ENCODE results near the gene FAM240A.
"Not testable (repeated sequence)": the region's sequence is repeated elsewhere in the genome, so short reads cannot be mapped to it uniquely, and the experiment has no call there.

The FAM240A gene

DNA sequence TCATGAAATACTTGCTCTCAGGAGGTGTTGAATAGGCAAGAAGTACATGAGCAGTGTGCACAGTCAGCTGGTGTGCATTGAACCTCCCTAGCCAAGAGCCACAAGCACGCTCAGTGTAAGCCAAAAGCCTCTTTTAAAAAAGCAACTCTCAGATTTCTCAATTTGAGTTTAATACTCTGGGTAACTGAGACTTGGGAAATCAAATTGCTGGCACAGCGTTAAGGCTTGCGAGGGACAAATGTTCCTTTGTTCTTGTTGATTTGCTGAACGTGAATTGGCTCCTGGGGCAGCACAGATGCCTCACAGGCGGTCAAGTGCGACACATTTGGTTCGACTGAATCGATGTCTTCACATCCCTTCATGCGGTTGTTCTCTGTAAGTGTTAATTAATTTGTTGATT is at the start of gene FAM240A:
Gene FAM240A (plus strand): TSS at position 202 of the 400 bp plus-strand sequence. CDS start 159 bp downstream, at position 361.
- DNase-seq, result no peak

DNA sequence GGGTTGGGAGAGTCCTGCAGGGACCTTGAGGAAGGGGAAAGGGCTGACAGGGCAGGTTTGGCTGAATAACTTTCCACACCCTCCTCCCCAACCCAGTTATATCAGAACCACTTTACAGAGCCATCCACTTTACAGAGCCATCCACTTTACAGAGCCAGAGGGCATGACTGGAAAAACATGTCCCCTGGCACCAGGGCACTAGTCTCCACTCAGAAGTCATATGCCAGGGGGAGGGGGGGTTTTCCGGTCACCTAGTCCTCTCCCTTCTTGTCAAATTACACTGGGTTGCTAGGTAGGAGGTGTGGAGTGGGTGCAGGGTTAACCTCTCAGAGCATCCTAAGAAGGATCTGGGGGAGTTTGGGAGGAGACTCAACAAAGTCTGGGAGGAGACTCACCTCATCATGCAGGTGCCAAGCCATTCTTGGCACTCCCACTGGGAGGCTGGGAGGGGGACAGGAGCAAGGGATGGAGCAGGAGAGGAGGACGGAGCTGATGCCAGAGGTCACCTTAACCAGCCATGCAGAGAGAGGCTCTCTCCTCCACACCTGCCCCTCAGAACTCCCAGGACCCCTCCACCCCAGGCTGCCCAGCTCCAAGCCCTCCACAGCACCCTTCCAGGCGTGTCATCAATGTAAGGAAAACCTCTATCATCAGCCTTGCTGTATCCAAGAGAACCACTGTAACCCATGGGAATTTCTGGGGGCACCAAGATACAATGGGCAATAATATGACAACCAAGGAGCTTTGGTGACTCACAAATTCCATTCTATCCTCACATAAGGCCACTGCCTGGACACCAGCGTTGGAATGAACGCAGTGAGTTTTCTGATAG is 47.9 kb upstream of the FAM240A start:
- no peak for DNase-seq

DNA sequence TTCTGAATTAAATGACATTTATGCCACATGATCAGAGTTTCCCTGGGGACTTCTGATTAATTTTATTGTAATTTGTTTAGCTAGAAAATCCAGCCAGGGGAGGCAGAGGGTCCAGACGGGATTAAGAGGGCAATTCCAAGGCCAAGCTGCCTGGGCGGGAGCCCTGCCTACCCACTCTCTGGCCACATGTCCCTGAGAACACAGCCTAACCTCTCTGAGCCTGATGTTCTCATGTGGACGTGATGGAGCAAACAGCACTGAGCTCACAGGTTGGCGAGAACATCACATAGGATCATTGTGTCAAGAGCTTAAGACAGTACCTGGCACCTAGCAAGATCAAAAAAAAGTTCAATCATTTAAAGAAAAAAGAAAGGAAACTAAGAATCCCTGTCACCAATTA is 47.2 kb upstream of the FAM240A start:
- DNase-seq, result no peak

GRCh38 chr3:46565607-46566039 is 46.7 kb upstream of the FAM240A start:
- no peak for DNase-seq

DNA sequence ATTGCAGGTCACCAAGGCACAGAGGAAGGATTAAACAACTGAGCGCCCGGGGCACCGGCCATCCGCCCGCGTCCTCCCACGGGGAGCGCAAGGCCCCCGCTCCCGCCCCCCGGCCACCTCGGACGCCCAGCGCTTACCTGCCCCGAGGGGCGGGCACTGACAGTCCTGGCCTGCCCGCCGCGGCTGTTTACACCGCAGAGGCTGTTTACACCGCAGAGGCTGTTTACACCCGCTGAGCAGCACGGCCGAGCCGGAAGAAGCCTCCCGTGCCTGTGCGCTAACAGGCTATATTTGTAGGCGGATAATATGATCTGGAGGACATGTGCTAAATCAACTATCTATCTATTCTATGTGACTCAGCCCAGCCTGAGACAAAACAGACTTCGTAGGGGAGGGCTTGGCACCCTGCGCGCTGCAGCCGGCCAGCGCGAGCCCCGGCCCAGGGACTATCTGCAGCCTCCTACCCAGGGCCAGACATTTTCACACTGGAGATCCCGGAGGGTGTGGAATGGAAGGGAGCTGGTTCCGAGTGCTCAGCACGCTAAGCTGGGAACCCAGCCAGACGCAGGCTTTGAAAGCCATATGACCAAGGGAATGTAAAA is 46.2 kb upstream of the FAM240A start, which contains the start of gene LRRC2:
Gene LRRC2 (minus strand): TSS at position 263 of the 602 bp plus-strand sequence. CDS start 14,711 bp downstream, outside the sequence.
- DNase-seq, result no peak

GRCh38 chr3:46571684-46572083 is 40.6 kb upstream of the FAM240A start:
- no peak for DNase-seq

DNA sequence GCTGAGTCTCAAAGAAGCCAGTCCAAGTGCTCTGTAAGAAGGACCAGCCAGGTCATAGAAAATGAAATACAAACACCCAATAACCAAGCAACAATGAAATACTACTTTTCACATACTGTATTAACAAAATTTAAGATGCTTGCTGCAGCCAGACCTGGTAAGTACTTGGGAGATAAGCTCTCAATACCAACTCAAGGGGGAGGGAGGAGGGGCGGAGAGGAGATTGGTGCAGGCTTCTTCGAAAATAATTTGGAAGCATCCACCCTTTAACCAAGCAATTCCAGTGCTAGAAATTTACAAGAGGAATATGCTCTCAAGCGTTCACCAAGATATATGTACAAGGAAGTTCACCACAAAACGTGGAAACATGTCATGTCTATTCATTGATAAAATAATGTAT is 38.6 kb upstream of the FAM240A start:
- DNase-seq, result no peak

- no peak for DNase-seq
Observed at GRCh38 chr3:46574243-46574646, 38.1 kb upstream of the FAM240A start.

- DNase-seq, result no peak
Observed at GRCh38 chr3:46574881-46575576, 37.3 kb upstream of the FAM240A start.

GRCh38 chr3:46575577-46576222 is 36.6 kb upstream of the FAM240A start:
- DNase-seq, result no peak

DNA sequence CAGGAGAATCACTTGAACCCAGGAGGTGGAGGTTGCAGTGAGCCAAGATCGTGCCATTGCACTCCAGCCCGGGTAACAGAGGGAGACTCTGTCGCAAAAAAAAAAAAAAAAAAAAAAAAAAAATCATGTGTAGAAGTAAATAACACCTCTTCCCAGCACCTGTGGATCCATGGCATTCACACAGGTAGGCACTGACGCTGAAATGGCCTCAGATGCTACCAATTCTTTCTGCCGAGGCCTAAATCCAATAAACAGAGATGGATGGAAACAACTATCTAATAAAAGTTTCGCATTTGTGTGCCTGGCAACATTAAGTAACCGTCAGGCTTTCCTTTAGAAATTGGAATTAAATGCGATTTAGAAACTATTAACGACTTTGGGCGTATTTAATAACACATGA is 35.9 kb upstream of the FAM240A start:
- no peak for DNase-seq

- no peak for DNase-seq
Observed at GRCh38 chr3:46576879-46577278, 35.4 kb upstream of the FAM240A start.

- DNase-seq, result not testable (repeated sequence)
Observed at GRCh38 chr3:46577580-46578249, 34.6 kb upstream of the FAM240A start.

DNA sequence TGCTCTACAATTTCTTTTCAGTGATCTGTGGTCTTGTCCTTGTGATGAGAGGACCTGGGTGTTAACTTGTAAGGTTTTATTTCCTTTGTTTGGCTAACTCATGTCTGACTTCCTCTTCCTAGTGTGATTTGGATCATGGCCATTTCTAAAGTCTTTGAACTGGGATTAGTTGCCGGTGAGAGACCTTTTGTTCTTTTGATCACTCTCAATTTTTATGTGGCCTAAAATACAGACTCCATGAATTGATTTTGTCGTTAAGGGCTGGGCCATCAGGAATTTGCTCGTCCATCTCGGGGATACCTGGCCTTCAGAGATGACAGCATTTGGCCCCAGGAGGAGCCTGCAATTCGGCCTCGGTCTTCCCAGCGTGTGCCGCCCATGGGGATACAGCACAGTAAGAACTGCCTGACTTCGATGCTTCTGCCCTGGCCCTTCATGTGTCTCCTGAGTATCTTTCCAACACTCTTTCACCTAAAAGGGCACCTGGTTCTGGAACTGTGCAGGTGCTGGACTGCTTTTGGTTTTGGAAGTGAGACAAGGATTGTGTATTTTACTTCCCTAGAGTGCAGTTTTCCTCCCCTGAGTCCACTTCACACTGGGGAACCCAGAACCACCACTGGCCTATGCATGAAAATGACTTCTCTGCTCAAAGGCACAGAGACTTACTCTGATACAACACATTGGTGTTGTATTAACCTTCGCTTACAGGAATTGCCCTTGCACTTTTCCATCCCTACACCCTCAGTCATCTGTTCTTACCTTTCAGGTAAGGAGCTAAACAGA is 33.2 kb upstream of the FAM240A start:
- no peak for DNase-seq

DNA sequence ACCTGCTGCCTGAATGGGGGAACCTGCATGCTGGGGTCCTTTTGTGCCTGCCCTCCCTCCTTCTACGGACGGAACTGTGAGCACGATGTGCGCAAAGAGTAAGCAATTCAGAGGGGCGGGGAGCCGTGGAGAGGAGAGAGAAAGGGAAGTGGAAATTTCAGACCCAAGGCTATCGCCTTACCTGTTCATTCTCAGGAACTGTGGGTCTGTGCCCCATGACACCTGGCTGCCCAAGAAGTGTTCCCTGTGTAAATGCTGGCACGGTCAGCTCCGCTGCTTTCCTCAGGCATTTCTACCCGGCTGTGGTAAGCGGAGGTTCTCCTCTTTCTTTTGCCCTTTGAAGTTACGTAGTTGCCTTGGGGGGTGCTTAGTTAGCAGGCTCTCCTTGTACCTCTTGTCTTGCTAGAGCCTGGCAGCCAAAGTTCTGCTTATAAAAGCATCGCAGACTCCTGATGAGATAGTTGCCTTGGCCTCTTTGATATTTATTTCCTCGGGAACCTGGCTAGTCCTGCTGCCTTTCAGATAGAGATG is 32.5 kb upstream of the FAM240A start:
- no peak for DNase-seq

- no peak for DNase-seq
Observed at GRCh38 chr3:46580675-46581074, 31.6 kb upstream of the FAM240A start.

DNA sequence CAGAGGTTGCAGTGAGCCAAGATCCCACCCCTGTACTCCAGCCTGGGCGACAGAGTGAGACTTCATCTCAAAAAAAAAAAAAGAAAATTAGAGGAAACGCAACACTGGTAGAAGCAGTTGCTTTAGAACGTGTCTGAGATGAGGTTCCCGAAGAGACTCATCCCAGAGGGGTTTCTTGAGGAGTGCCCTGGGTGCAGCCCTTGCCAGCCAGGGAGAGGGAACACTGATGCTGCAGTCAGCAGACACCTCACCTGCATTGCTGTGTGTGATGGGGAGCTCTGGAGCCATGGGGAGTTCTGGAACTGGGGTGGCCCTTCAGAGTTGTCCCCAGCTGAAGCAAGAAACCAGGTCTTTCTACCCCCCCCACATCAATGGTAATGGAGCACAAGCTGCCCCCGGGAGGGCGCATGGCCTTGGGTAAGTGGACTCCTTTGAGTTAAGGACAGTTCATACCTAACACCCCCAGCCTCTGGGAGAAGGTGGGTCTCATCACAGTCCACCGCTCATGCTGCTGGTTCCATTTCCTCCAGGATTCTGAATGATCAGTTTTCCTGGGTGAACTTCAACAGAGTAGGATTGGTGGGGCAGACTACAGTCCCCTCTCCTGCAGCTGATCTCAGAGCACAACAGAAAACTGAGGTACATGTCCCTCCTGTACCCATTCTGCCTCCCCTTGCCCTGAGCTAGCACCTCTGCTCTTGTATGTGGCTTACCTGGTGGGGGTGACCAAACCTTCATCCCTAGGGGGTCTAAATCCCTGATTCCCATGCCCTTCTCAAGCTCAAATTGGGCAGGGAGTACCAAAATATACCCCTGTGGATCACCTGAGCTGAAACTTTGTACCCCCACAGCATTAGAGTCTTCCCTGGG is 27.5 kb upstream of the FAM240A start:
- DNase-seq, result no peak

DNA sequence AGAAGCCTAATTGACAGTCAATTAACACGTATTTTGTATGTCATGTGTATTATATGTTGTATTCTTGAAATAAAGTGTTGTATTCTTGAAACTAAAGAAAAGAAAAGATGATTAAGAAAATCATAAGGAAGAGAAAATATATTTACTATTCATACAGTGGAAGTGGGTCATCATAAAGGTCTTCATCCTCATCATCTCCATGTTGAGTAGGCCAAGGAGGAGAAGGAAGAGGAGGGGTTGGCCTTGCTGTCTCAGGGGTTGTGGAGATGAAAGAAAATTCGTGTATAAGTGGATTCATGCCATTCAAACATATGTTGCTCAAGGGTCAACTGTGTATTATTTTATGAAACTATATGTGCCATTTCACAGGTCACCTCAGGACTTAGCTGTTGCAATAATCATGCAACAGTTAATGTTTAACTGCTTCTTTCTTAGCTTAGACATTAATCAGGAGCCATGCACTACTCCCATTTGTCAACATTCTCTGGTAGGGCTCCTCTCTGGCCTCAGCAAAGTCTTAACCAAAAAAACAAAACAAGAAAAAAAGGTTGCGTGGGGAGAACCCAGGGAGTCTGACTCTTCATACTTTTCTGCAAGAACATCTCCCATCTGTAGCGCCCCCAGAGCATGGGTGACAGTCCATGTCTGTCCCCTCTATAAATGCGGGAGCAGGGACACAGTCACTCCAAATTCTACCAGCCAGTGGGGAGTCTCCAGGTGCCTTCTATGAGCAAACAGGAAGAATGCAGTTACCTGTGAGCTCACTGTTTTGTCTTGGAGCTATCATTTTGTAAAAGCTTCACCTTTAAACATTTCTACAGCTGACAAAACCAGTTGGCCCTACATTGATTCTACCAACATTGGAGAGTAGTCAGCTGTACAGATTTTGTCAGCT is 26.3 kb upstream of the FAM240A start:
- DNase-seq, result no peak

DNA sequence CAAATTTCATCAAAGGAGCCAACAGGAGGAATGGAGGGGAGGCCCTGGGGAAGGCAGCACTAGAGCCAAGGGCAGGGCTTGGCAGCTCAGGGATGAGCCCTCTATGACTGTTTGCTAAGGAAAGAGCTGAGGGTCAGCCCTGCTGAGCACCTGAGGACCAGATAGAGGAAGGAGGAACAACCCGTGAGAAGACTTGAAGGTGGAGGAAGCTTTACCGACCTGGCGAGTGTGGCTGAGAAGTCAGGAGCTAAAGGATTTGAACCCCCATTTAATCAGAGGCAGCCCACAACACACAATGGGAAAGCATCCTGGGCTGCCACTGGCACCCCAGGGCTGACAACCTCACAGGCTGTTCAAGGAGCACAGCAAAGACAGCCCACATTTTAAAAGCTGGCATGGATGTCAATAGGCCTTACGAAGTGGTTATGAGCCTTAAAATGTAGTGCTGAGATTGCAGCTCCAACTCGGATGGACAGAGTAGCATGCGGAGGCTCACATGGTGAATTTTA is 25.5 kb upstream of the FAM240A start:
- DNase-seq, result no peak
